HG03097 (cell line): Measurements from ENCODE around the gene PHF21A.
"Not testable (repeated sequence)": the region's sequence is repeated elsewhere in the genome, so short reads cannot be mapped to it uniquely, and the experiment has no call there.

Experiments used
- ATAC-seq: cut with Tn5 transposase; IDR thresholded peaks from one replicate; pipeline ENCODE4 v1.9.1; 2021; ENCODE audit not compliant: unreplicated experiment, low FRiP score

PHF21A gene

GRCh38 chr11:46121724-46122477 lies 647 bp upstream of the PHF21A start:
- peak; percentile 36 for ATAC-seq

GRCh38 chr11:46120346-46121300 lies 631 bp downstream of the PHF21A start:
- no peak for ATAC-seq

GRCh38 chr11:46119352-46120216 lies 1.7 kb downstream of the PHF21A start:
- ATAC-seq: no peak

GRCh38 chr11:46118702-46119351 lies 2.4 kb downstream of the PHF21A start:
- ATAC-seq: no peak

GRCh38 chr11:46117842-46118241 lies 3.4 kb downstream of the PHF21A start:
- ATAC-seq: no peak

- not testable (repeated sequence) for ATAC-seq
Measured at GRCh38 chr11:46116712-46117037, 4.6 kb downstream of the PHF21A start.

GRCh38 chr11:46116007-46116711 lies 5.1 kb downstream of the PHF21A start:
- ATAC-seq: no peak

GRCh38 chr11:46114961-46115360 lies 6.3 kb downstream of the PHF21A start:
- no peak for ATAC-seq

- ATAC-seq: no peak
Measured at GRCh38 chr11:46114378-46114777, 6.9 kb downstream of the PHF21A start.

GRCh38 chr11:46112961-46113607 lies 8.2 kb downstream of the PHF21A start:
- no peak for ATAC-seq

- ATAC-seq: no peak
Measured at GRCh38 chr11:46108751-46109150, 12.5 kb downstream of the PHF21A start.

- ATAC-seq: no peak
Measured at GRCh38 chr11:46107780-46108179, 13.5 kb downstream of the PHF21A start.

- no peak for ATAC-seq
Measured at GRCh38 chr11:46107408-46107718, 13.9 kb downstream of the PHF21A start.

- ATAC-seq: no peak
Measured at GRCh38 chr11:46106530-46107407, 14.5 kb downstream of the PHF21A start.

- ATAC-seq: no peak
Measured at GRCh38 chr11:46105926-46106325, 15.3 kb downstream of the PHF21A start.

- ATAC-seq: no peak
Measured at GRCh38 chr11:46105134-46105628, 16.1 kb downstream of the PHF21A start.

GRCh38 chr11:46102843-46103242 lies 18.4 kb downstream of the PHF21A start:
- ATAC-seq: no peak

GRCh38 chr11:46100670-46101069 lies 20.6 kb downstream of the PHF21A start:
- ATAC-seq: peak; percentile 58
